Natural killer cell (primary cell): ENCODE results near the gene RPL36A. TPM values are rescaled to one million over a fixed set of nuclear protein-coding genes. Genes with fewer than 3 reads are reported as not detected.

Source experiments
- ATAC-seq, 3 donors: fragments of 150-1000 bp in 2 of 3; fragments of 200-7000 bp in 1 of 3; cut with Tn5 transposase; 1 replicate in 1 of 3; 2 replicates in 2 of 3; pipeline ENCODE4 v1.10.0; 2021; ENCODE audit warnings: mild to moderate bottlenecking in 2 of 3, moderate library complexity in 2 of 3
- DNase-seq, 2 donors: peaks; one replicate each; pipeline versions ENCODE4 v3.0.0 to v3.0.0-alpha.2; 2013 to 2021; ENCODE audit warnings: mixed read lengths in 1 of 2
- H3K27ac ChIP-seq: one replicate; pipeline ENCODE4 v1.5.1; 2013; ENCODE audit warnings: mild to moderate bottlenecking, low read length
- H3K27me3 ChIP-seq: one replicate; pipeline ENCODE4 v1.6.1; 2013; ENCODE audit warnings: low read length; ENCODE audit not compliant: control insufficient read depth, insufficient read depth
- H3K36me3 ChIP-seq: one replicate; pipeline ENCODE4 v1.6.1; 2013; ENCODE audit warnings: low read length; ENCODE audit not compliant: control insufficient read depth, insufficient read depth
- H3K4me1 ChIP-seq: one replicate; pipeline ENCODE4 v1.6.1; 2013; ENCODE audit warnings: low read length; ENCODE audit not compliant: control insufficient read depth, insufficient read depth
- H3K4me3 ChIP-seq: one replicate; pipeline ENCODE4 v1.5.1; 2013; ENCODE audit warnings: low read length
- H3K9me3 ChIP-seq: one replicate; pipeline ENCODE4 v1.6.1; 2013; ENCODE audit warnings: low read length; ENCODE audit not compliant: control insufficient read depth, insufficient read depth
- H3K27ac Mint-ChIP-seq, 2 donors: one replicate each; pipeline ENCODE4 v1.8.0; 2022; ENCODE audit warnings: mild to moderate bottlenecking in 2 of 2, mixed read lengths in 2 of 2, moderate library complexity in 1 of 2
- H3K27me3 Mint-ChIP-seq, 2 donors: one replicate each; pipeline ENCODE4 v1.8.0; 2022; ENCODE audit warnings: low read depth in 2 of 2, mixed read lengths in 2 of 2
- H3K36me3 Mint-ChIP-seq: one replicate; pipeline ENCODE4 v1.8.0; 2022; ENCODE audit warnings: mixed read lengths
- H3K4me1 Mint-ChIP-seq, 2 donors: one replicate each; pipeline ENCODE4 v1.8.0; 2022; ENCODE audit warnings: mixed read lengths in 2 of 2
- H3K4me3 Mint-ChIP-seq: one replicate; pipeline ENCODE4 v1.8.0; 2022; ENCODE audit warnings: mild to moderate bottlenecking, moderate library complexity, mixed read lengths
- H3K9me3 Mint-ChIP-seq, 2 donors: one replicate each; pipeline ENCODE4 v1.8.0; 2022; ENCODE audit warnings: mixed read lengths in 2 of 2
- CTCF ChIP-seq: fragments of 200-600 bp; IDR thresholded peaks from one replicate; pipeline ENCODE4 v1.8.0; 2022; ENCODE audit warnings: antibody characterized with exemption
- WGBS: methylation state at CpG from one replicate; pipeline ENCODE4 v1.1.7; 2013; ENCODE audit warnings: missing lambda C conversion rate; ENCODE audit not compliant: insufficient coverage; 5-methylcytosine and 5-hydroxymethylcytosine counted together
- intact Hi-C: fragments of 100-400 bp; cut with micrococcal nuclease; formaldehyde crosslinking; loops from one replicate; pipeline ENCODE4 v1.14.2; 2022
- total RNA-seq, 4 donors: library from RNA; stranded (reverse); fragments of 120-200 nt in 1 of 4; gene quantifications; one replicate each; pipeline versions ENCODE4 v1.2.3 to v1.2.4, GENCODE V29; 2013 to 2022

RPL36A gene
- total RNA-seq, 3 donors from 2014 or later (not counting 1 experiment from before 2014, with no cell fraction given): 88.0 to 108 (median 91.5) TPM

- no peak for DNase-seq
- intact Hi-C loops: no loop called here
- Histone ChIP-seq H3K9me3 (no peaks in the 10 kb centered on the region), H3K27ac (no peak overlapping the region), H3K36me3 (peaks cover 5% of the 10 kb centered on the region), H3K4me3 (no peak overlapping the region), H3K27me3 (no peaks in the 10 kb centered on the region), H3K4me1 (no peaks in the 10 kb centered on the region)
- Mint-ChIP-seq H3K36me3 (no peaks in the 10 kb centered on the region), H3K4me3 (no peak overlapping the region), H3K27ac (no peak overlapping the region), H3K4me1 (no peaks in the 10 kb centered on the region), H3K9me3 (no peaks in the 10 kb centered on the region), H3K27me3 (no peaks in the 10 kb centered on the region)
- ATAC-seq: no peak
- 96% methylated on average over 3 of the region's 4 CpGs for WGBS
- no peak for TF ChIP-seq CTCF
These were observed 9.0 kb downstream of the RPL36A start for GRCh38 chrX:101399825-101400224.

GRCh38 chrX:101407167-101407747, 16.4 kb downstream of the RPL36A start:
- Mint-ChIP-seq H3K4me1 (peaks cover 22 to 26% of the 10 kb centered on the region in 2 donors), H3K27ac (peak overlapping the region; percentile 95 to 96), H3K36me3 (no peaks in the 10 kb centered on the region), H3K4me3 (peak overlapping the region; percentile 94), H3K9me3 (no peaks in the 10 kb centered on the region), H3K27me3 (no peaks in the 10 kb centered on the region)
- no peak for TF ChIP-seq CTCF
- 0% methylated on average over 10 of the region's 15 CpGs for WGBS
- peak overlapping the region; percentile 84 for H3K4me3 ChIP-seq
- no peaks in the 10 kb centered on the region for H3K27me3 ChIP-seq
- peak overlapping the region; percentile 98 for H3K27ac ChIP-seq
- ATAC-seq (no peak), DNase-seq (peak in 1 of 2 donors; percentile 18)
- no peaks in the 10 kb centered on the region for H3K9me3 ChIP-seq
- peaks cover 4% of the 10 kb centered on the region for H3K36me3 ChIP-seq
- H3K4me1 ChIP-seq: peaks cover 17% of the 10 kb centered on the region
- intact Hi-C loops: loop anchor here (2.0 kb wide), 1 partner anchor 16 kb away; the partner anchor contains the start of gene RPL36A

GRCh38 chrX:101407748-101408531, 17.1 kb downstream of the RPL36A start, which contains the start of the genes GLA and HNRNPH2:
Gene GLA (minus strand): TSS chrX:101407925. CDS start chrX:101407903, 22 bp downstream.
Gene HNRNPH2 (plus strand): TSS chrX:101408222. CDS start chrX:101411989, 3,767 bp downstream.
- Mint-ChIP-seq H3K36me3 (no peaks in the 10 kb centered on the region), H3K27ac (peak within 1 kb of the TSS; percentile 95 to 96), H3K4me1 (peaks cover 22 to 33% of the 10 kb centered on the region in 2 donors), H3K4me3 (peak within 1 kb of the TSS; percentile 94), H3K27me3 (no peaks in the 10 kb centered on the region), H3K9me3 (no peaks in the 10 kb centered on the region)
- ATAC-seq (peak; percentile 86 to 97 (median 90)), DNase-seq (peak; percentile 82 to 97)
- Histone ChIP-seq H3K9me3 (no peaks in the 10 kb centered on the region), H3K27ac (peak within 1 kb of the TSS; percentile 98), H3K4me3 (peak within 1 kb of the TSS; percentile 84), H3K27me3 (no peaks in the 10 kb centered on the region), H3K4me1 (peaks cover 19% of the 10 kb centered on the region), H3K36me3 (peaks cover 6% of the 10 kb centered on the region)
- intact Hi-C loops: loop anchor here (2.0 kb wide), 1 partner anchor 17 kb away; the partner anchor contains the start of gene RPL36A
- under 1% methylated on average over 35 of the region's 47 CpGs for WGBS
- TF ChIP-seq CTCF: no peak
